ENCODE measurements around the gene HNRNPA0. TPM values are rescaled to one million over a fixed set of nuclear protein-coding genes. Genes with fewer than 3 reads are reported as not detected.

HNRNPA0 gene
- total RNA-seq, 1 experiment from 2014 or later: 13.0 TPM

GRCh38 chr5:137727623-137728022 is 26.5 kb downstream of the HNRNPA0 start:
- Histone ChIP-seq H3K9ac (ENCODE audit: low read length) (no peak overlapping the region), H3K9me3 (ENCODE audit: low read length) (no peaks in the 10 kb centered on the region), H3K79me2 (ENCODE audit: low read length) (peaks cover 6% of the 10 kb centered on the region; the same call in 1 of the 2 replicates), H3K4me3 (ENCODE audit: low read length) (no peak overlapping the region), H3K4me1 (ENCODE audit: insufficient read depth, low read length) (peaks cover 13% of the 10 kb centered on the region), H2AFZ (ENCODE audit: low read length) (no peak overlapping the region), H3K27me3 (ENCODE audit: low read length) (no peaks in the 10 kb centered on the region), H4K20me1 (ENCODE audit: low read length) (no peaks in the 10 kb centered on the region), H3K9me2 (replicated peaks; ENCODE audit: low read length) (no peaks in the 10 kb centered on the region), H3K36me3 (ENCODE audit: low read depth, low read length) (no peaks in the 10 kb centered on the region), H3K4me2 (ENCODE audit: low read length) (no peak overlapping the region), H3K27ac (ENCODE audit: low read length) (no peak overlapping the region), H3F3A (ENCODE audit: low read length, unreplicated experiment) (no peaks in the 10 kb centered on the region)
- ChIA-PET POLR2A (ENCODE audit: unreplicated experiment) (no interaction called here), CTCF (interaction anchor here (0.6 kb wide), 2 partner anchors 67 to 122 kb away, joined by 3 to 4 read pairs; no protein-coding TSS in a partner anchor)
- DNase-seq (no peak), ATAC-seq (no peak)
- TF ChIP-seq EZH2phosphoT487 (IDR thresholded peaks at IDR 0.05; ENCODE audit: borderline replicate concordance, low read length) (no peak), EZH2 (IDR thresholded peaks at IDR 0.05; ENCODE audit: low read length, unreplicated experiment) (no peak)
- TF ChIP-seq, protein P1, sequence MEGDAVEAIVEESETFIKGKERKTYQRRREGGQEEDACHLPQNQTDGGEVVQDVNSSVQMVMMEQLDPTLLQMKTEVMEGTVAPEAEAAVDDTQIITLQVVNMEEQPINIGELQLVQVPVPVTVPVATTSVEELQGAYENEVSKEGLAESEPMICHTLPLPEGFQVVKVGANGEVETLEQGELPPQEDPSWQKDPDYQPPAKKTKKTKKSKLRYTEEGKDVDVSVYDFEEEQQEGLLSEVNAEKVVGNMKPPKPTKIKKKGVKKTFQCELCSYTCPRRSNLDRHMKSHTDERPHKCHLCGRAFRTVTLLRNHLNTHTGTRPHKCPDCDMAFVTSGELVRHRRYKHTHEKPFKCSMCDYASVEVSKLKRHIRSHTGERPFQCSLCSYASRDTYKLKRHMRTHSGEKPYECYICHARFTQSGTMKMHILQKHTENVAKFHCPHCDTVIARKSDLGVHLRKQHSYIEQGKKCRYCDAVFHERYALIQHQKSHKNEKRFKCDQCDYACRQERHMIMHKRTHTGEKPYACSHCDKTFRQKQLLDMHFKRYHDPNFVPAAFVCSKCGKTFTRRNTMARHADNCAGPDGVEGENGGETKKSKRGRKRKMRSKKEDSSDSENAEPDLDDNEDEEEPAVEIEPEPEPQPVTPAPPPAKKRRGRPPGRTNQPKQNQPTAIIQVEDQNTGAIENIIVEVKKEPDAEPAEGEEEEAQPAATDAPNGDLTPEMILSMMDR (conservative IDR thresholded peaks at IDR 0.05; ENCODE audit: low read depth, low read length): no peak
- intact Hi-C loops (cut with micrococcal nuclease): no loop called here
- BruUV-seq (replicated peaks): no TSS peak

DNA sequence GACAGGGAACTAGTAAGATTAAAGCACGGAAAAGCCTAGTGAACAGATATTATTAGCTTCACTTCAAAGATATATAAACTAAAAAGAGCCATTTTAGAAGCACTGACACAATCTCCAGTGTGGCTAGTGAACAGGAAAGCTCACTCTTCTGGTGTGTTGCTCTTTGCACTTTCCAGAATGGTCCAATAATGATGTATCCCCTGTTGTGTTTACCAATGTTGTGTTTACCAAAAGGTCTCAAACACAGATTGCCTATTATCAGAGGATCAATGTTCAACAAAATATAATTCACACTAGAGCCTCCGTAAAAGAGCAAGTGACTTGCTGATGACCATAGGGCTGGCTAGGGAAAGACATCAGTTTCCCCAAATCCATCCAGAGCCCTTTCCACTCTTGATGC is 29.9 kb downstream of the HNRNPA0 start:
- no peak for TF ChIP-seq EZH2 (IDR thresholded peaks at IDR 0.05; ENCODE audit: low read length, unreplicated experiment)
- TF ChIP-seq EZH2phosphoT487 (IDR thresholded peaks at IDR 0.05; ENCODE audit: borderline replicate concordance, low read length): no peak
- TF ChIP-seq, protein P1 (conservative IDR thresholded peaks at IDR 0.05; ENCODE audit: low read depth, low read length): no peak
- DNase-seq (no peak), ATAC-seq (no peak)
- H3K27ac ChIP-seq (ENCODE audit: low read length): no peak overlapping the region
- no peaks in the 10 kb centered on the region for H3K9me2 ChIP-seq (replicated peaks; ENCODE audit: low read length)
- H3K4me3 ChIP-seq (ENCODE audit: low read length): no peak overlapping the region
- H3K4me1 ChIP-seq (ENCODE audit: insufficient read depth, low read length): no peaks in the 10 kb centered on the region
- ChIA-PET POLR2A (ENCODE audit: unreplicated experiment) (no interaction called here), CTCF (no interaction called here)
- H3K4me2 ChIP-seq (ENCODE audit: low read length): no peak overlapping the region
- intact Hi-C loops (cut with micrococcal nuclease): no loop called here
- no peaks in the 10 kb centered on the region for H3K9me3 ChIP-seq (ENCODE audit: low read length)
- H3K27me3 ChIP-seq (ENCODE audit: low read length): no peaks in the 10 kb centered on the region
- no peaks in the 10 kb centered on the region for H3K36me3 ChIP-seq (ENCODE audit: low read depth, low read length)
- no TSS peak for BruUV-seq (replicated peaks)
- no peaks in the 10 kb centered on the region for H3F3A ChIP-seq (ENCODE audit: low read length, unreplicated experiment)
- no peak overlapping the region for H3K9ac ChIP-seq (ENCODE audit: low read length)
- no peaks in the 10 kb centered on the region for H4K20me1 ChIP-seq (ENCODE audit: low read length)
- H3K79me2 ChIP-seq (ENCODE audit: low read length): no peaks in the 10 kb centered on the region
- no peak overlapping the region for H2AFZ ChIP-seq (ENCODE audit: low read length)

GRCh38 chr5:137718611-137719010 is 35.6 kb downstream of the HNRNPA0 start:
- H3F3A ChIP-seq (ENCODE audit: low read length, unreplicated experiment): no peaks in the 10 kb centered on the region
- H3K9me3 ChIP-seq (ENCODE audit: low read length): no peaks in the 10 kb centered on the region
- no peak overlapping the region for H2AFZ ChIP-seq (ENCODE audit: low read length)
- no peaks in the 10 kb centered on the region for H3K4me1 ChIP-seq (ENCODE audit: insufficient read depth, low read length)
- no peak for DNase-seq
- no peaks in the 10 kb centered on the region for H3K36me3 ChIP-seq (ENCODE audit: low read depth, low read length)
- no peak overlapping the region for H3K27ac ChIP-seq (ENCODE audit: low read length)
- H3K9me2 ChIP-seq (replicated peaks; ENCODE audit: low read length): no peaks in the 10 kb centered on the region
- no peak overlapping the region for H3K4me3 ChIP-seq (ENCODE audit: low read length)
- H4K20me1 ChIP-seq (ENCODE audit: low read length): no peaks in the 10 kb centered on the region
- no peak overlapping the region for H3K4me2 ChIP-seq (ENCODE audit: low read length)
- TF ChIP-seq EZH2 (IDR thresholded peaks at IDR 0.05; ENCODE audit: low read length, unreplicated experiment) (no peak), EZH2phosphoT487 (IDR thresholded peaks at IDR 0.05; ENCODE audit: borderline replicate concordance, low read length) (no peak)
- TF ChIP-seq, protein P1 (conservative IDR thresholded peaks at IDR 0.05; ENCODE audit: low read depth, low read length): no peak
- H3K9ac ChIP-seq (ENCODE audit: low read length): no peak overlapping the region
- intact Hi-C loops (cut with micrococcal nuclease): no loop called here
- ChIA-PET POLR2A (ENCODE audit: unreplicated experiment) (interaction anchor here (0.6 kb wide), 1 partner anchor 13 kb away, joined by 5 read pairs; no protein-coding TSS in a partner anchor), CTCF (no interaction called here)
- H3K27me3 ChIP-seq (ENCODE audit: low read length): no peaks in the 10 kb centered on the region
- ATAC-seq: no peak
- H3K79me2 ChIP-seq (ENCODE audit: low read length): no peaks in the 10 kb centered on the region
- BruUV-seq (replicated peaks): no TSS peak
